Stimulated activated naive CD4-positive, alpha-beta T cell treated with Interleukin-2 at 50 U/mL for 16 hours (primary cell): ENCODE data around the gene FNIP2.
"Not testable (repeated sequence)": the region's sequence is repeated elsewhere in the genome, so short reads cannot be mapped to it uniquely, and the experiment has no call there.

Source experiments
- DNase-seq: peaks from one replicate; lab custom pipeline; 2025; lab: John Stamatoyannopoulos, UW

Gene FNIP2

GRCh38 chr4:158870626-158871334, 102.0 kb downstream of the FNIP2 start:
- DNase-seq = no peak

- no peak for DNase-seq
Measured at GRCh38 chr4:158871335-158871724, 102.5 kb downstream of the FNIP2 start.

- no peak for DNase-seq
Measured at GRCh38 chr4:158873795-158874401, 105.1 kb downstream of the FNIP2 start.

GRCh38 chr4:158875026-158875425, 106.2 kb downstream of the FNIP2 start:
- DNase-seq = no peak

GRCh38 chr4:158875455-158875854, 106.6 kb downstream of the FNIP2 start:
- DNase-seq = no peak

- DNase-seq = no peak
Measured at GRCh38 chr4:158877069-158877468, 108.2 kb downstream of the FNIP2 start.

GRCh38 chr4:158882142-158882541, 113.3 kb downstream of the FNIP2 start:
- not testable (repeated sequence) for DNase-seq

GRCh38 chr4:158884280-158884679, 115.5 kb downstream of the FNIP2 start:
- DNase-seq = no peak

GRCh38 chr4:158885564-158885963, 116.7 kb downstream of the FNIP2 start:
- no peak for DNase-seq

- DNase-seq = no peak
Measured at GRCh38 chr4:158890294-158890693, 121.5 kb downstream of the FNIP2 start.

GRCh38 chr4:158891256-158891655, 122.4 kb downstream of the FNIP2 start:
- DNase-seq = no peak

GRCh38 chr4:158894826-158895225, 126.0 kb downstream of the FNIP2 start:
- no peak for DNase-seq

- no peak for DNase-seq
Measured at GRCh38 chr4:158895797-158896576, 127.2 kb downstream of the FNIP2 start.

- not testable (repeated sequence) for DNase-seq
Measured at GRCh38 chr4:158896577-158897238, 127.9 kb downstream of the FNIP2 start.

GRCh38 chr4:158900408-158900807, 131.6 kb downstream of the FNIP2 start:
- DNase-seq = not testable (repeated sequence)

- DNase-seq = not testable (repeated sequence)
Measured at GRCh38 chr4:158902280-158903078, 133.7 kb downstream of the FNIP2 start.

- DNase-seq = no peak
Measured at GRCh38 chr4:158903079-158903456, 134.2 kb downstream of the FNIP2 start.

GRCh38 chr4:158903472-158904043, 134.7 kb downstream of the FNIP2 start:
- DNase-seq = no peak

- no peak for DNase-seq
Measured at GRCh38 chr4:158904815-158905214, 136.0 kb downstream of the FNIP2 start.

GRCh38 chr4:158906073-158906472, 137.2 kb downstream of the FNIP2 start:
- DNase-seq = no peak

GRCh38 chr4:158912390-158912789, 143.6 kb downstream of the FNIP2 start:
- DNase-seq = no peak
